Measurements from ENCODE around the gene NUMA1.

NUMA1 gene

DNA sequence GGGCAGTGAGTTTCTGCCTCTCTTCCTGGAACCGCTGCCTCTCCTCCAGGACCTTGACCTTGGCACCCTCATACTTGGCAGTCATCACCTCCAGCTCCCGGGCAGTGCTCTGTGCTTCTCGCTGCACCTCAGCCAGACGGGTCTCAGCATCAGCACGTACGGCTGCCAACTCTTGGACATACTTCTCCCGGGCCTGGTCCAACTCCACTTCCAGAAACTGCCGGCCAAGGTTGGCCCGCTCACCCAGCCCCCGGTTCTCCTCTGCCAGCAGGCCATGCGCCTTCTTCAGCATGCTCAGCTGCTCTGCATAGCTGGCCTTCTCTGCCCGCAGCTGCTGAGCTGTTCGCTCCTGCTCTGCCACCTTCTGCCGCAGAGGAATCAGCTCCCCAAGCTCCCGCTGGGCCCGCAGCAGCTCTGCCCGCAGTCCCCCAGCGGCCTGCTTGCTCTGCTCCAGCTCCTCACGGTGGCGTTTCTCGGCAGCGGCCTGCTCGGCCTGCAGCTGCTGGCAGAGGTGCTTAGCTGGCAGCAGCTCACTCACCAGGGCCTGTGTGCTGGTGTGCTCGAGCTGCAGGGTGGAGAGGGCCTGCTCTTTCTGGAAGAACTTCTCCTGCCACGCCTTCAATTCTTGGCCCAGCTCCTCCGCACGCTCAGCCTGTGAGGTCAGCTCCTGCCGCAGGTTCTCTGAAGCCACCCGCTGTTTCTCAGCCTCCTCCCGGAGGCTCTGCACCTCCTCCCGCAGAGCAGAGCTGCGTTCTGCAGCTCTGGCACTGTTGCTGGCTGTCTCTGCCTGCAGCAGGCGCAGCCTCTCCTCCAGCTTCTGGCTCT, 67.2 kb downstream of the NUMA1 start:
- DNase-seq = no peak

- no peak for DNase-seq
Measured at GRCh38 chr11:72012091-72012630, 68.2 kb downstream of the NUMA1 start.

- no peak for DNase-seq
Measured at GRCh38 chr11:72010529-72011233, 69.7 kb downstream of the NUMA1 start.

- DNase-seq = no peak
Measured at GRCh38 chr11:72009156-72009555, 71.2 kb downstream of the NUMA1 start.

GRCh38 chr11:72008728-72009127, 71.6 kb downstream of the NUMA1 start:
- no peak for DNase-seq

GRCh38 chr11:72007587-72007986, 72.8 kb downstream of the NUMA1 start:
- DNase-seq = no peak

- DNase-seq = no peak
Measured at GRCh38 chr11:72007089-72007476, 73.3 kb downstream of the NUMA1 start.

DNA sequence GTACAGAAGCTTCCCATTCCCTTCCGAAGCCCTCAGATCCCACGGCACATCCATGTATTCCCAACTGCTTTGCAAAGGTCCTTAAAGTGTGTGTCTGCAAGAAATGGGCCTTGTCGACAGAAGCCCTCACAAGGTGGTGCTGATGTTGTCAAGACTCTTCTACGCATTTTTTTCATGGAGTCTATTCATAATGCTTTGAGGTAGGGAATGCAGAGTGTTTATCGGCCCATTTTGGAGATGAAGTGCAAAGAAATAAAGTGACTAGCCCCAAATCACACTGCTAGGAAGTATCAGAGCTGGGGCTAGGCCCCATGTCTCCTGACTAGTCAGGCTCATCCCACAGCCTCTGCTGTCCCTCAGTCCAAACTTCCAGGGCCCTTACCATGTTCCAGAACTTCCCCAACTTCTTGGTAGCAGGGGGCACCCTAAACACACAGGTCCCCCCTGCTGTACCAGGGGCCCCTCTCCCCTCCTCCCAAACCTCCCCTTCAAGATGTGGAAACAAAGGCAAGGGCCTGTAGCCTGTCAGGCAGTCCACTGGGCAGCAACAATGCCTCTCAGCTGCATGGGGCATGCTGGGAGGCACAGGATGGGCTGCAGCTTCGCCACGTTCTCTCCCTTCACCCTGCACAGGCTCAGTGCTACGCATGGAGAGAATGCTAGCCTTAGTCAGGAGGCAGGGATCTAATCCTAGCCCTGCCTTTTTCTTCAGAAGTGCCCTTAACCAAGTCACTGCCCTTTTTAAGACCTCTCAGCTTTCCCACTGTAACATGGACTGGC, 73.8 kb downstream of the NUMA1 start:
- DNase-seq = no peak

DNA sequence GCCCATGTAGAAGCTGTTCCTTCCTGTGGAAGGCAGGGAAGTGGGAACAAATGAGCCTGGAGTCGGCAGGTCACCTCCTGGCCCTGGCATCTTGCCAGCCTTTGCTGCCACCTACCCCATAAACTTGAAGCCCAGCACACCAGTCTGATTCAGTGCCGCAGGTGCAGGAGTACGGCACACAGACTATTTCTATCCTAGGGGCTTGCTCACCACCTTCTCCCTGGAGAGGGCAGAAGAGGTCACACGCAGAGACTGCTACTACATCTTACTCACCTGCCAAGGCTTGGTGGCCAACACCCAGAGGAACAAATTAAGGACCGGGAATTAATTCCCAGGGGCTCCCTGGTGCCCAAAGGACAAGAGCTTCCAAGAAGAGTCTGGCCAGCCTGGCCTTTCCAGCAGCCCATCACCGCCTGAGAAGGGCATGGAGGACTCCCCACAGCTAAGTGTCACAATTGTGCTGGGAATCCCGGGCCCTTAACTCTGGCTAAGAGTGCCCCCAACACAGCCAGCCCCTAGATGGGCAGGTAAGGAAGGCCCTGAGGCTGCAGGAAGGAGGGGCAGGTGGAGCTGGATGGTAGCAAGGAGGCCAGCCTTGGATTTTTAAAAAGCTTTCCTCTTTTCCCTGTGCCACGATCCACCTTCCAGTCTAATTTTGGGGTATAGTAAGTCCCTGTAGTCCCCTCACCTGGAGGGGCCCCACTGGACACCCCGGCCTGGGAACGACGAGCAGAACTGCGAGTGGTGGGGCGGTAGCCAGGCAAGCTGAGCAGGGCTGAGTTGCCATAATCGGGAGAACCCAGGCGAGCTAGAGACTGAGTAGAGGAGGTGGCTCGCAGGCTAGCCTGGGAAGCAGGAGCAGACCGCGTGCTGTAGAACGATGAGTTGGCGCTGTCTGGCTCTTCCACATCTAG, 74.7 kb downstream of the NUMA1 start:
- DNase-seq = no peak

DNA sequence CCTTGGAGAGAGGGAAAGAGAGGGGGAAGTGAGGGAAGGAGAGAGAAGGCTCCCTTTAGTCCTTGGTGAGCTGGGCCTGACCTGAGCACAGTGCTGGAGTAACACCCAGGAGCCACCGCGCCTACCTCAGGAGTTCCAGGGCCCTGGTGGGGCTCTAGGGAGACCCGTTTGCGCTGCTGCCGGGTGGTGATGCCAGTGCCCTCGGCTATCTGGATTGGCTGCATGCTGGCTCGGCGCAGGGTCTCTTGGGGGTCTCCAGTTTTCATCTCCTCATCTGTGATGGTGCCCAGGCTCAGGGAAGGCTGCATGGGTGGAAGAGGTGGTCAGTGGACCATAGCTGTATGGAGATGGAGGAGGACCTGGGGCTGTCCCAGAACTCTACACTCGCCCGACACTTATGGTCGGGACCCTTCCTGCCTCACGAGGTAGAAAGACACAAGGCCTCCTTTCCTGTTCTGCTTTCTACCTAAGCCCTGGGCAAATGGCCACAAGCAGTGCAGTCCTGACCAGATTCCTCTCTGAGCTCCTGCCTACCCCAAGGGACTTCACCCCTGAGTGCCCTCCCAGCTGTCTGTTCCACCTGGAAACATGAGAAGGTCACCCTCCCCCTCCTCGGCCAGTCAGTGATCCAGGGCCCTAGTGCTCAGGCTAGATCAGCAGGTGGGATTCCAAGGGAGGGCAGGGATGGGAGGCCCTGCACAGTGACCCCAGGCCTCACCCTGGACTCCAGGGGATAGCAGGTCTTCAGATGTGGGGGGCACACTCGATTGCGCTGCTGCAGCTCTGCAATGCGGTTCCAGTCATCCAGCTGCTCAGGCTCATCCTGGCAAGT, 75.6 kb downstream of the NUMA1 start:
- no peak for DNase-seq

GRCh38 chr11:72003776-72004171, 76.6 kb downstream of the NUMA1 start:
- no peak for DNase-seq

- DNase-seq = no peak
Measured at GRCh38 chr11:72002841-72003775, 77.2 kb downstream of the NUMA1 start.

GRCh38 chr11:72001834-72002591, 78.3 kb downstream of the NUMA1 start:
- DNase-seq = no peak

DNA sequence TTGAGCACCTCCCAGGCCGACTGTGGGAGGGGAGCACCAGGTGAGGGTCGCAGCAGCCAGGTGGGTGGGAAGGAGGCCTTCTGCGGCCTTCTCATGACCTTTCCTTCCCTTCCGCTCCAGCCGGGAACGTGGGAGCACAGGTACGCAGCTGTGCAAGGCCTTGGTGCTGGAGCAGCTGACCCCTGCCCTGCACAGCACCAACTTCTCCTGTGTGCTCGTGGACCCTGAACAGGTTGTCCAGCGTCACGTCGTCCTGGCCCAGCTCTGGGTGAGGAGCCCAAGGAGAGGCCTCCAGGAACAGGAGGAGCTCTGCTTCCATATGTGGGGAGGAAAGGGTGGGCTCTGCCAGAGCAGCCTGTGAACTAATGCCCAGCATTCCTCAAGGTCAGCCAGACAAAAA, 79.1 kb downstream of the NUMA1 start:
- DNase-seq = no peak

- DNase-seq = no peak
Measured at GRCh38 chr11:72000202-72000867, 80.0 kb downstream of the NUMA1 start.

DNA sequence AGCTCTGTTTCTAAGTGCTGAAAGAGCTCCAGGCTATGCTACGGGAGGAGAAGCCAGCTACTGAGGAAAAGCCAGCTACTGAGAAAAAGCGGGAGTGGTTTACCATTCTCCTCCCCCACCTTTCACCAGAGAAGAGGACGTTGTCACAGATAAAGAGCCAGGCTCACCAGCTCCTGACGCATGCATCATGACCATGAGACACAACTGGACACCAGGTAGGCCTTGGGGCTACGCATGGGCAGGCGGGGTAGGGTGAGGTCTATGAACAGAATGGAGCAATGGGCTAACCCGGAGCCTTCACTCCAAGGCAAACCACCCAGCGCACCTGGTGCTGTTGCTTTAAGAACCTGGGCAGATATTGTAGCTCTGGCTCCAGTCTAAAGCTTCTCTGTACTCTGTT, 80.5 kb downstream of the NUMA1 start:
- no peak for DNase-seq

DNA sequence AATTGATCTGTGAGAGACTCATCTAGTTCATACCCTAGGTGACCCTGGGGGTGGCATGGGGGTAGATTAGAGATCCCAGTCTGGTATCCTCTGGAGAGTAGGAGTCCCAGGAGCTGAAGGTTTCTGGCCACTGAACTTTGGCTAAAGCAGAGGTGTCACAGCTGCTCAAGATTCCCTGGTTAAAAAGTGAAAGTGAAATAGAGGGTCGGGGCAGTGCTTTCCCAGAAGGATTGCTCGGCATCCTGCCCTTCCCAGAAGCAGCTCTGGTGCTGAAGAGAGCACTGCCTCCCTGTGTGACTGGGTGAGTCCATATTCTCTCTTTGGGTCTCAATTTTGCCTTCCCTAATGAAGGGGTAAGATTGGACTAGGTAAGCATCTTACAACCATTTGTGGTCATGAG, 81.0 kb downstream of the NUMA1 start:
- DNase-seq = no peak

DNA sequence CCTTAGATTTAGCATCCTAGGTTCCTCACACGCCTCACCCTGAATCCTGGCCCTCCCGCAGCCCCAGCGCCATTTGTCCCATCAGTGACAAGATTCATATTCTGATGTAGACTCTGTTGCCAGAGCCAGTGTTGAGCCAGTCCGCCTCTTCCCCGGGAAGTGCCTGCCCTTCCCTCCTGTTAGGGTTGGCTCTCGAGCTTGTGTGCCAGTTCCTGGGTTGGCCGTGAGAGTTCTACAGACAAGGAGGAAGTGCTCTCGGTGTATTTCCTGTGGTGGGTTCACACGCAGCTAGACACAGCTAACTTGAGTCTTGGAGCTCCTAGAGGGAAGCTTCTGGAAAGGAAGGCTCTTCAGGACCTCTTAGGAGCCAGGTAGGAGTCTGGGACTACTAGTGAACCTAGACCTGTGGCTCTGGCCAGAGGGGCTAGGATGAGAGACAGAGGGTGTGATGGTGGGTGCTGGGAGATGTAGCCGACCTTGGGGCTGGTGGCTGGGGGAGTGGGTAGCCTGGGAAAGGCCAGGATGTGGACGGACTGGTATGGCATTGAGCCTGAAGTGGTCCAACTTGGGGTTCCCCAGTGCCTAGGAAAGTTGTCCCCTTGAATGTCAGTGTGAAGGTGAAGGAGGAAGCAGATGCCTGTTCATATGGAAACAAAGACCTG, 81.6 kb downstream of the NUMA1 start, which contains the start of gene IL18BP:
TSS of gene IL18BP (plus strand) at position 261 of the 662 bp plus-strand sequence. CDS start 1,076 bp downstream, outside the sequence.
- DNase-seq = no peak
